H9 (cell line): Measurements from ENCODE around the gene RNF213. TPM values are rescaled to one million over a fixed set of nuclear protein-coding genes. Genes with fewer than 3 reads are reported as not detected.

Source experiments
- DNase-seq: peaks from one replicate; pipeline ENCODE4 v3.0.0-alpha.2; 2017
- H2AFZ ChIP-seq: one replicate; pipeline ENCODE4 v1.6.1; 2013; ENCODE audit warnings: mild to moderate bottlenecking, low read length, control low read depth, moderate library complexity
- H2AK5ac ChIP-seq: 2 replicates; pipeline ENCODE4 v1.6.1; 2013; ENCODE audit warnings: low read length, control low read depth, mixed read lengths; ENCODE audit not compliant: insufficient read length
- H2BK120ac ChIP-seq: one replicate; pipeline ENCODE4 v1.6.1; 2013; ENCODE audit warnings: low read depth, mild to moderate bottlenecking, low read length, control low read depth, inconsistent platforms; ENCODE audit not compliant: poor library complexity, severe bottlenecking
- H2BK12ac ChIP-seq: 2 replicates; pipeline ENCODE4 v1.6.1; 2013; ENCODE audit warnings: low read length, control low read depth, mixed read lengths, low read depth; ENCODE audit not compliant: insufficient read length
- H2BK15ac ChIP-seq: 2 replicates; pipeline ENCODE4 v1.6.1; 2013; ENCODE audit warnings: low read depth, low read length, control low read depth
- H2BK20ac ChIP-seq: one replicate; pipeline ENCODE4 v1.6.1; 2013; ENCODE audit warnings: low read depth, mild to moderate bottlenecking, low read length, control low read depth, inconsistent platforms; ENCODE audit not compliant: poor library complexity, severe bottlenecking
- H2BK5ac ChIP-seq: 2 replicates; pipeline ENCODE4 v1.6.1; 2013; ENCODE audit warnings: low read length, control low read depth, mixed read lengths; ENCODE audit not compliant: insufficient read length
- H3K14ac ChIP-seq: 2 replicates; pipeline ENCODE4 v1.6.1; 2013; ENCODE audit warnings: low read length, control low read depth; ENCODE audit not compliant: insufficient read depth
- H3K18ac ChIP-seq: 2 replicates; pipeline ENCODE4 v1.6.1; 2013; ENCODE audit warnings: low read depth, mild to moderate bottlenecking, mixed read lengths, low read length, control low read depth; ENCODE audit not compliant: insufficient read length
- H3K23ac ChIP-seq: 2 replicates; pipeline ENCODE4 v1.6.1; 2013; ENCODE audit warnings: low read length, control low read depth, mixed read lengths, low read depth; ENCODE audit not compliant: insufficient read length
- H3K23me2 ChIP-seq: 2 replicates; pipeline ENCODE4 v1.6.1; 2013; ENCODE audit warnings: low read depth, mild to moderate bottlenecking, mixed read lengths, low read length, control low read depth; ENCODE audit not compliant: insufficient read length, poor library complexity, severe bottlenecking
- H3K27ac ChIP-seq: 2 replicates; pipeline ENCODE4 v1.5.1; 2013; ENCODE audit warnings: low read length, control low read depth, mixed read lengths, low read depth; ENCODE audit not compliant: insufficient read length
- H3K27me3 ChIP-seq: 2 replicates; pipeline ENCODE4 v1.6.1; 2013; ENCODE audit warnings: low read length, control low read depth, inconsistent platforms; ENCODE audit not compliant: insufficient read depth
- H3K4ac ChIP-seq: 2 replicates; pipeline ENCODE4 v1.6.1; 2013; ENCODE audit warnings: low read depth, mild to moderate bottlenecking, control low read depth, inconsistent platforms, low read length, moderate library complexity
- H3K4me1 ChIP-seq: 2 replicates; pipeline ENCODE4 v1.6.1; 2013; ENCODE audit warnings: low read length, control low read depth, inconsistent platforms; ENCODE audit not compliant: insufficient read depth
- H3K4me2 ChIP-seq: 2 replicates; pipeline ENCODE4 v1.6.1; 2013; ENCODE audit warnings: low read length, control low read depth, mixed read lengths; ENCODE audit not compliant: insufficient read length, insufficient read depth
- H3K56ac ChIP-seq: 2 replicates; pipeline ENCODE4 v1.6.1; 2013; ENCODE audit warnings: low read depth, mild to moderate bottlenecking, mixed read lengths, low read length, control low read depth; ENCODE audit not compliant: insufficient read length
- H3K79me1 ChIP-seq: 2 replicates; pipeline ENCODE4 v1.6.1; 2013; ENCODE audit warnings: low read depth, mild to moderate bottlenecking, moderate library complexity, low read length, control low read depth, inconsistent platforms; ENCODE audit not compliant: insufficient read depth, poor library complexity, severe bottlenecking
- H3K79me2 ChIP-seq: 2 replicates; pipeline ENCODE4 v1.6.1; 2013; ENCODE audit warnings: low read length, control low read depth, inconsistent platforms; ENCODE audit not compliant: insufficient read depth
- H3K9ac ChIP-seq: 2 replicates; pipeline ENCODE4 v1.6.1; 2013; ENCODE audit warnings: low read length, control low read depth, mixed read lengths; ENCODE audit not compliant: insufficient read length; ENCODE audit errors: extremely low read depth
- H3K9me3 ChIP-seq: one replicate; pipeline ENCODE4 v1.6.1; 2013; ENCODE audit warnings: low read depth, low read length, inconsistent platforms; ENCODE audit not compliant: control insufficient read depth
- H3T11ph ChIP-seq: one replicate; pipeline ENCODE4 v1.6.1; 2013; ENCODE audit warnings: mild to moderate bottlenecking, low read length, control low read depth, inconsistent platforms
- H4K20me1 ChIP-seq: one replicate; pipeline ENCODE4 v1.6.1; 2013; ENCODE audit not compliant: control insufficient read depth, insufficient read length, insufficient read depth
- H4K5ac ChIP-seq: 2 replicates; pipeline ENCODE4 v1.6.1; 2013; ENCODE audit warnings: low read depth, mild to moderate bottlenecking, mixed read lengths, low read length, control low read depth; ENCODE audit not compliant: insufficient read length
- H4K8ac ChIP-seq: replicated peaks from 2 replicates; pipeline ENCODE4 v1.6.1; 2013; ENCODE audit warnings: low read length, control low read depth, mixed read lengths, low read depth; ENCODE audit not compliant: insufficient read length
- H4K91ac ChIP-seq: 2 replicates; pipeline ENCODE4 v1.6.1; 2013; ENCODE audit warnings: low read depth, mild to moderate bottlenecking, moderate library complexity, mixed read lengths, low read length, control low read depth; ENCODE audit not compliant: insufficient read length
- H3K27ac Mint-ChIP-seq, 3 experiments: 2 replicates in 2 of 3; 3 replicates in 1 of 3; pipeline ENCODE4 v1.8.0; 2020 to 2021; ENCODE audit warnings: mixed read lengths in 3 of 3, mild to moderate bottlenecking in 1 of 3, moderate library complexity in 1 of 3
- H3K27me3 Mint-ChIP-seq: 2 replicates; pipeline ENCODE4 v1.8.0; 2021; ENCODE audit warnings: low read depth, mild to moderate bottlenecking, moderate library complexity, mixed read lengths
- H3K36me3 Mint-ChIP-seq, 3 experiments: 2 replicates in 2 of 3; 3 replicates in 1 of 3; pipeline ENCODE4 v1.8.0; 2020 to 2021; ENCODE audit warnings: low read depth in 3 of 3, mixed read lengths in 3 of 3; ENCODE audit not compliant: insufficient read depth in 1 of 3
- H3K4me1 Mint-ChIP-seq, 2 experiments: 2 replicates each; pipeline ENCODE4 v1.8.0; 2020; ENCODE audit warnings: mixed read lengths in 2 of 2
- H3K4me3 Mint-ChIP-seq, 2 experiments: 2 replicates in 1 of 2; 3 replicates in 1 of 2; pipeline ENCODE4 v1.8.0; 2020 to 2021; ENCODE audit warnings: mild to moderate bottlenecking in 2 of 2, mixed read lengths in 2 of 2, moderate library complexity in 1 of 2
- H3K9me3 Mint-ChIP-seq, 2 experiments: 2 replicates in 1 of 2; 3 replicates in 1 of 2; pipeline ENCODE4 v1.8.0; 2020; ENCODE audit warnings: mild to moderate bottlenecking in 2 of 2, mixed read lengths in 2 of 2, moderate library complexity in 1 of 2
- WGBS: extraction: QIAGEN DNeasy Blood & Tissue Kit; methylation state at CpG from one replicate; pipeline ENCODE4 v1.1.7; 2013; ENCODE audit warnings: missing lambda C conversion rate, low lambda C conversion rate, mixed read lengths; ENCODE audit not compliant: insufficient read length; ENCODE audit errors: extremely low coverage; 5-methylcytosine and 5-hydroxymethylcytosine counted together
- total RNA-seq: library from RNA; stranded (reverse); gene quantifications from 2 replicates; pipeline ENCODE4 v1.2.1, GENCODE V29; 2021
- TF ChIP-seq, protein P1 (sequence below): fragments of 200-600 bp; sonication (generic); conservative IDR thresholded peaks from 3 replicates; pipeline ENCODE4 v1.8.0; 2021; ENCODE audit warnings: antibody characterized with exemption, mild to moderate bottlenecking

Gene RNF213
- total RNA-seq, 1 experiment from 2014 or later: 34.3 TPM

DNA sequence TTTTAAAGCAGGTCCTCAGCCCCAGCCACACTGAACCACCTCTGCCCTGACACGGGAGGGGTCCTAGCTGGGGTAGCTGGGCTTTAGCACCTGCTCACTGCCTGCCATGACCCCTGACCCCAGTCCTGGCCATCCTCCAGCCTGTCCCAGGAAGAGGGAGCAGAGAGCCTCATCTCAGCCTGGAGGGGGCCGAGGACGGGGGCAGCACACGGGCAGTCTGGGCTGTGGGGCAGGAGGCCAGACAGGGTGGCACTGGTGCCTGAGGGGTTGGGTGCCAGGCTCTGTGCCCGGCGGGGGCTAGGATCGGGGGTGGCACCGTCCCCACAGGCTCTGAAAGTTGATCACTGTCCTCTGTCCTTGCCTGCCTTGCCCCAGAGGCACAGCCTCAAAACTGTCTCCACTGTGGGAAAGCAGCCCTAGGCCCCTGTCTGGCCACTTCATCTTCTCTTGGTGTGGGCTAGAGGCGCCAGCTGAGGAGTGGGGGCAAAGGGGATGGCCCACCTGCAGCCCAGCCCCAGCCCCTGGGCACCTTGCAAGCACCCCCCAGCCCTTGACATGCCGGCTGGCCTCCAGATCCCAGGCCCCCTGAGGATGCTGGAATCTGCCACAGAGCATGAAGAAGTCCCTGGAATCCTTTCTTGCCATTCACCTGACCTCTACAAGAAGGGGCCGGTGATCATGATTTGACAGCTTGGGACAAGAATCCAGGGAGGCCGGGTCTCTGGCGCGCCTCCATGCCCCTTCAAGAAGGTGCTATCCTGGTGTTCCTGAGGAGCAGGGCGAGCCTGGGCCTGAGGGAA, 170.0 kb downstream of the RNF213 start:
- peaks cover 4 to 10% of the 10 kb centered on the region in 2 experiments for H3K4me1 Mint-ChIP-seq
- H3K27me3 Mint-ChIP-seq: peaks cover 15% of the 10 kb centered on the region
- H3K23ac ChIP-seq: no peak overlapping the region
- no peak overlapping the region for H4K8ac ChIP-seq
- H4K5ac ChIP-seq: no peak overlapping the region
- TF ChIP-seq, protein P1, sequence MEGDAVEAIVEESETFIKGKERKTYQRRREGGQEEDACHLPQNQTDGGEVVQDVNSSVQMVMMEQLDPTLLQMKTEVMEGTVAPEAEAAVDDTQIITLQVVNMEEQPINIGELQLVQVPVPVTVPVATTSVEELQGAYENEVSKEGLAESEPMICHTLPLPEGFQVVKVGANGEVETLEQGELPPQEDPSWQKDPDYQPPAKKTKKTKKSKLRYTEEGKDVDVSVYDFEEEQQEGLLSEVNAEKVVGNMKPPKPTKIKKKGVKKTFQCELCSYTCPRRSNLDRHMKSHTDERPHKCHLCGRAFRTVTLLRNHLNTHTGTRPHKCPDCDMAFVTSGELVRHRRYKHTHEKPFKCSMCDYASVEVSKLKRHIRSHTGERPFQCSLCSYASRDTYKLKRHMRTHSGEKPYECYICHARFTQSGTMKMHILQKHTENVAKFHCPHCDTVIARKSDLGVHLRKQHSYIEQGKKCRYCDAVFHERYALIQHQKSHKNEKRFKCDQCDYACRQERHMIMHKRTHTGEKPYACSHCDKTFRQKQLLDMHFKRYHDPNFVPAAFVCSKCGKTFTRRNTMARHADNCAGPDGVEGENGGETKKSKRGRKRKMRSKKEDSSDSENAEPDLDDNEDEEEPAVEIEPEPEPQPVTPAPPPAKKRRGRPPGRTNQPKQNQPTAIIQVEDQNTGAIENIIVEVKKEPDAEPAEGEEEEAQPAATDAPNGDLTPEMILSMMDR: no peak
- H4K20me1 ChIP-seq: no peaks in the 10 kb centered on the region
- no peak overlapping the region for H3K4me3 Mint-ChIP-seq
- no peak overlapping the region for H3K27ac ChIP-seq
- H2BK15ac ChIP-seq: no peak overlapping the region
- no peaks in the 10 kb centered on the region for H3K9me3 ChIP-seq
- H3K79me2 ChIP-seq: no peaks in the 10 kb centered on the region
- no peaks in the 10 kb centered on the region for H3K27me3 ChIP-seq
- H3K14ac ChIP-seq: no peak overlapping the region
- H3K9ac ChIP-seq: no peak overlapping the region
- H3K18ac ChIP-seq: no peak overlapping the region
- H2AK5ac ChIP-seq: no peak overlapping the region
- H2AFZ ChIP-seq: no peak overlapping the region
- H3K23me2 ChIP-seq: no peaks in the 10 kb centered on the region
- H2BK12ac ChIP-seq: no peak overlapping the region
- no peak overlapping the region for H2BK5ac ChIP-seq
- no peak overlapping the region for H2BK20ac ChIP-seq
- H3K27ac Mint-ChIP-seq: no peak overlapping the region
- WGBS: no CpG with 5 or more reads among the region's 15 CpGs
- H3K36me3 Mint-ChIP-seq: no peaks in the 10 kb centered on the region
- H3K4me2 ChIP-seq: no peak overlapping the region
- DNase-seq: no peak
- no peak overlapping the region for H3K4ac ChIP-seq
- H3K79me1 ChIP-seq: no peaks in the 10 kb centered on the region
- no peaks in the 10 kb centered on the region for H3K9me3 Mint-ChIP-seq
- no peak overlapping the region for H3K56ac ChIP-seq
- no peak overlapping the region for H3T11ph ChIP-seq
- no peaks in the 10 kb centered on the region for H3K4me1 ChIP-seq
- H2BK120ac ChIP-seq: no peak overlapping the region
- no peak overlapping the region for H4K91ac ChIP-seq
